Measurements from ENCODE around the gene ACAN. TPM values are rescaled to one million over a fixed set of nuclear protein-coding genes. Genes with fewer than 3 reads are reported as not detected.

The ACAN gene
- total and polyA plus RNA-seq, 2 donors (not counting 3 experiments of a cell fraction or from before 2014, with no cell fraction given), result not detected

- ChIA-PET POLR2A (no interaction called here), CTCF (interaction anchor here (1.9 kb wide), 1 partner anchor 13 kb away, joined by 4 read pairs; no protein-coding TSS in a partner anchor)
- peaks cover 4% of the 10 kb centered on the region for H3K4me1 ChIP-seq (ENCODE audit: control insufficient read depth, extremely low read depth, insufficient read depth, low read length)
- no peaks in the 10 kb centered on the region for H3K9me3 ChIP-seq (replicated peaks; ENCODE audit: control insufficient read depth, insufficient read depth, low read length)
- no peaks in the 10 kb centered on the region for H3K9me1 ChIP-seq (replicated peaks; ENCODE audit: control insufficient read depth, extremely low read depth, insufficient read depth, low read length)
- intact Hi-C loops (cut with micrococcal nuclease), result no loop called here
- H3K79me2 ChIP-seq (ENCODE audit: control insufficient read depth, insufficient read depth, low read length), result no peaks in the 10 kb centered on the region
- no peaks in the 10 kb centered on the region for H3K27me3 ChIP-seq (ENCODE audit: control insufficient read depth in 2 of 2, insufficient read depth in 2 of 2, low read length in 2 of 2)
- dilution Hi-C loops (cut with MboI; ENCODE audit: extremely low pct_ligation_motif_present, low sequenced_read_pairs), result no loop called here
- no peak overlapping the region for H3K4me2 ChIP-seq (ENCODE audit: insufficient read depth, low read length)
- H4K20me1 ChIP-seq (replicated peaks; ENCODE audit: control insufficient read depth, extremely low read depth, insufficient read depth, low read length), result no peaks in the 10 kb centered on the region
- BruUV-seq (replicated peaks), result no TSS peak
- H3K27ac ChIP-seq (ENCODE audit: insufficient read depth, low read depth, low read length), result no peak overlapping the region
- FAIRE-seq (no peak), DNase-seq (ENCODE audit: low read depth, low spot score) (no peak)
- H3K9ac ChIP-seq (replicated peaks; ENCODE audit: extremely low read depth, insufficient read depth, low read length), result no peak overlapping the region
- no peak overlapping the region for H2AFZ ChIP-seq (ENCODE audit: low read depth, low read length)
- H3K4me3 ChIP-seq (replicated peaks in 1 of 3; ENCODE audit: insufficient read depth in 1 of 3, low read depth in 1 of 3, low read length in 3 of 3), result no peak overlapping the region
- H3K36me3 ChIP-seq (ENCODE audit: control insufficient read depth in 2 of 2, extremely low read depth in 1 of 2, insufficient read depth in 2 of 2, low read length in 2 of 2), result no peaks in the 10 kb centered on the region
- TF ChIP-seq, protein P1, sequence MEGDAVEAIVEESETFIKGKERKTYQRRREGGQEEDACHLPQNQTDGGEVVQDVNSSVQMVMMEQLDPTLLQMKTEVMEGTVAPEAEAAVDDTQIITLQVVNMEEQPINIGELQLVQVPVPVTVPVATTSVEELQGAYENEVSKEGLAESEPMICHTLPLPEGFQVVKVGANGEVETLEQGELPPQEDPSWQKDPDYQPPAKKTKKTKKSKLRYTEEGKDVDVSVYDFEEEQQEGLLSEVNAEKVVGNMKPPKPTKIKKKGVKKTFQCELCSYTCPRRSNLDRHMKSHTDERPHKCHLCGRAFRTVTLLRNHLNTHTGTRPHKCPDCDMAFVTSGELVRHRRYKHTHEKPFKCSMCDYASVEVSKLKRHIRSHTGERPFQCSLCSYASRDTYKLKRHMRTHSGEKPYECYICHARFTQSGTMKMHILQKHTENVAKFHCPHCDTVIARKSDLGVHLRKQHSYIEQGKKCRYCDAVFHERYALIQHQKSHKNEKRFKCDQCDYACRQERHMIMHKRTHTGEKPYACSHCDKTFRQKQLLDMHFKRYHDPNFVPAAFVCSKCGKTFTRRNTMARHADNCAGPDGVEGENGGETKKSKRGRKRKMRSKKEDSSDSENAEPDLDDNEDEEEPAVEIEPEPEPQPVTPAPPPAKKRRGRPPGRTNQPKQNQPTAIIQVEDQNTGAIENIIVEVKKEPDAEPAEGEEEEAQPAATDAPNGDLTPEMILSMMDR (IDR thresholded peaks at IDR 0.05; ENCODE audit: extremely low read depth in 1 of 2, insufficient read depth in 1 of 2, low read depth in 1 of 2, low read length in 2 of 2), result no peak
- TF ChIP-seq GATA2 (IDR thresholded peaks at IDR 0.05; ENCODE audit: insufficient read depth, insufficient read length, low read depth, low read length) (no peak), POLR2A (IDR thresholded peaks at IDR 0.05; ENCODE audit: low read depth, low read length) (no peak), MYC (IDR thresholded peaks at IDR 0.05; ENCODE audit: low read depth, low read length) (no peak), FOS (IDR thresholded peaks at IDR 0.05; ENCODE audit: borderline replicate concordance, insufficient read depth, low read length) (no peak), EZH2 (IDR thresholded peaks at IDR 0.05; ENCODE audit: borderline replicate concordance, low read depth, low read length, severe bottlenecking) (no peak), POLR2AphosphoS5 (IDR thresholded peaks at IDR 0.05; ENCODE audit: insufficient read depth, low read depth, low read length) (no peak), JUN (IDR thresholded peaks at IDR 0.05; ENCODE audit: borderline replicate concordance, insufficient read depth, insufficient read length, low read depth) (no peak)
- TF ChIP-seq, protein P2, sequence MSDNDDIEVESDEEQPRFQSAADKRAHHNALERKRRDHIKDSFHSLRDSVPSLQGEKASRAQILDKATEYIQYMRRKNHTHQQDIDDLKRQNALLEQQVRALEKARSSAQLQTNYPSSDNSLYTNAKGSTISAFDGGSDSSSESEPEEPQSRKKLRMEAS (IDR thresholded peaks at IDR 0.05; ENCODE audit: insufficient read depth, insufficient read length), result no peak
These were observed 114.5 kb downstream of the ACAN start for GRCh38 chr15:88917760-88918159.
